DOHH2 (cell line): ENCODE data around the gene RAC3.

Source experiments
- H3F3A ChIP-seq: fragments of 200-600 bp; sonication (generic), shearing (Covaris generic); 2 replicates; pipeline ENCODE4 v1.6.0; 2016; ENCODE audit warnings: antibody characterized with exemption, mild to moderate bottlenecking; ENCODE audit not compliant: control insufficient read depth, insufficient read depth
- H3K27ac ChIP-seq: fragments of 200-600 bp; sonication (generic); 2 replicates; pipeline ENCODE4 v1.5.1; 2014; ENCODE audit warnings: low read depth, mild to moderate bottlenecking, low read length, moderate library complexity
- H3K27me3 ChIP-seq: fragments of 200-600 bp; sonication (generic); 2 replicates; pipeline ENCODE4 v1.6.1; 2014; ENCODE audit warnings: mild to moderate bottlenecking, low read length, mixed read lengths; ENCODE audit not compliant: control insufficient read depth
- H3K36me3 ChIP-seq: fragments of 200-600 bp; sonication (generic); 2 replicates; pipeline ENCODE4 v1.6.1; 2014; ENCODE audit warnings: mild to moderate bottlenecking, low read length, moderate library complexity, mixed read lengths; ENCODE audit not compliant: control insufficient read depth
- H3K4me1 ChIP-seq: fragments of 200-600 bp; sonication (generic); 2 replicates; pipeline ENCODE4 v1.6.1; 2014; ENCODE audit warnings: mild to moderate bottlenecking, low read length, mixed read lengths; ENCODE audit not compliant: control insufficient read depth
- H3K4me2 ChIP-seq: fragments of 200-600 bp; sonication (generic); 2 replicates; pipeline ENCODE4 v1.6.0; 2014; ENCODE audit warnings: mild to moderate bottlenecking, low read length, moderate library complexity
- H3K4me3 ChIP-seq: fragments of 200-600 bp; sonication (generic); 2 replicates; pipeline ENCODE4 v1.5.1; 2014; ENCODE audit warnings: mild to moderate bottlenecking, low read length, mixed read lengths
- H3K79me2 ChIP-seq: fragments of 200-600 bp; sonication (generic); 2 replicates; pipeline ENCODE4 v1.6.1; 2014; ENCODE audit warnings: mild to moderate bottlenecking, low read length, mixed read lengths; ENCODE audit not compliant: control insufficient read depth
- H3K9me2 ChIP-seq: fragments of 200-600 bp; sonication (generic); replicated peaks from 2 replicates; pipeline ENCODE4 v1.6.1; 2014; ENCODE audit warnings: mild to moderate bottlenecking, low read length, mixed read lengths; ENCODE audit not compliant: control insufficient read depth
- H3K9me3 ChIP-seq: fragments of 200-600 bp; sonication (generic); 2 replicates; pipeline ENCODE4 v1.6.1; 2014; ENCODE audit warnings: antibody characterized with exemption, low read length, mixed read lengths; ENCODE audit not compliant: control insufficient read depth, insufficient read depth
- H4K20me1 ChIP-seq: fragments of 200-600 bp; sonication (generic); 2 replicates; pipeline ENCODE4 v1.6.0; 2014; ENCODE audit warnings: low read depth, mild to moderate bottlenecking, antibody characterized with exemption, low read length, moderate library complexity; ENCODE audit not compliant: control insufficient read depth, insufficient read depth
- CTCF ChIP-seq: fragments of 200-600 bp; sonication (generic); IDR thresholded peaks from one replicate; pipeline ENCODE4 v1.5.1; 2014; ENCODE audit warnings: antibody characterized with exemption, mild to moderate bottlenecking, low read depth, low read length; ENCODE audit not compliant: poor library complexity, severe bottlenecking
- EZH2phosphoT487 ChIP-seq: fragments of 200-600 bp; sonication (generic); IDR thresholded peaks from 2 replicates; pipeline ENCODE4 v1.6.1; 2017; ENCODE audit warnings: borderline replicate concordance, mild to moderate bottlenecking, antibody characterized with exemption, low read length, moderate library complexity, mixed read lengths

Gene RAC3

GRCh38 chr17:82065193-82065637 is 33.7 kb downstream of the RAC3 start:
- Histone ChIP-seq H3K36me3 (peaks cover 48% of the 10 kb centered on the region), H3F3A (no peaks in the 10 kb centered on the region), H3K4me2 (peak overlapping the region; percentile 75), H3K4me1 (peaks cover 20% of the 10 kb centered on the region), H3K27me3 (no peaks in the 10 kb centered on the region), H3K9me3 (no peaks in the 10 kb centered on the region), H3K9me2 (no peaks in the 10 kb centered on the region), H3K4me3 (peak overlapping the region; percentile 95), H3K27ac (peak overlapping the region; percentile 13; the same call in 1 of the 2 replicates), H4K20me1 (peaks cover 6% of the 10 kb centered on the region; the same call in 1 of the 2 replicates), H3K79me2 (peaks cover 36% of the 10 kb centered on the region)
- TF ChIP-seq CTCF (no peak), EZH2phosphoT487 (no peak)

GRCh38 chr17:82065638-82066303 is 34.3 kb downstream of the RAC3 start, which contains the start of gene DUS1L:
Gene DUS1L, minus strand, starts transcription at chr17:82065804. Its CDS starts 745 bp downstream, at chr17:82065059.
- TF ChIP-seq CTCF (no peak), EZH2phosphoT487 (no peak)
- H3K36me3 ChIP-seq, result peaks cover 42% of the 10 kb centered on the region

GRCh38 chr17:82070611-82071010 is 39.1 kb downstream of the RAC3 start:
- no peaks in the 10 kb centered on the region for H3K36me3 ChIP-seq
- H3K27ac ChIP-seq, result no peak overlapping the region
- no peak overlapping the region for H3K4me2 ChIP-seq
- no peaks in the 10 kb centered on the region for H3K9me2 ChIP-seq
- H4K20me1 ChIP-seq, result no peaks in the 10 kb centered on the region
- no peak for TF ChIP-seq CTCF
- H3K4me3 ChIP-seq, result no peak overlapping the region
- peaks cover 3% of the 10 kb centered on the region; the same call in 1 of the 2 replicates for H3K27me3 ChIP-seq
- peaks cover 4% of the 10 kb centered on the region; the same call in 1 of the 2 replicates for H3F3A ChIP-seq
- no peaks in the 10 kb centered on the region for H3K9me3 ChIP-seq
- peaks cover 8% of the 10 kb centered on the region for H3K79me2 ChIP-seq
- H3K4me1 ChIP-seq, result peaks cover 12% of the 10 kb centered on the region

More at GRCh38 chr17:82065638-82066303, 34.3 kb downstream of the RAC3 start, which contains the start of gene DUS1L:
- Histone ChIP-seq H3K27me3 (no peaks in the 10 kb centered on the region), H4K20me1 (peaks cover 6% of the 10 kb centered on the region; the same call in 1 of the 2 replicates), H3K4me1 (peaks cover 20% of the 10 kb centered on the region), H3K27ac (peak within 1 kb of the TSS; percentile 13; the same call in 1 of the 2 replicates), H3K4me3 (peak within 1 kb of the TSS; percentile 95), H3K4me2 (peak within 1 kb of the TSS; percentile 89), H3F3A (no peaks in the 10 kb centered on the region), H3K9me2 (no peaks in the 10 kb centered on the region), H3K79me2 (peaks cover 36% of the 10 kb centered on the region), H3K9me3 (no peaks in the 10 kb centered on the region)
